ENCODE results near the gene PPM1H. TPM values are rescaled to one million over a fixed set of nuclear protein-coding genes. Genes with fewer than 3 reads are reported as not detected.

PPM1H gene
- total RNA-seq, 1 experiment from 2014 or later = 37.1 TPM

DNA sequence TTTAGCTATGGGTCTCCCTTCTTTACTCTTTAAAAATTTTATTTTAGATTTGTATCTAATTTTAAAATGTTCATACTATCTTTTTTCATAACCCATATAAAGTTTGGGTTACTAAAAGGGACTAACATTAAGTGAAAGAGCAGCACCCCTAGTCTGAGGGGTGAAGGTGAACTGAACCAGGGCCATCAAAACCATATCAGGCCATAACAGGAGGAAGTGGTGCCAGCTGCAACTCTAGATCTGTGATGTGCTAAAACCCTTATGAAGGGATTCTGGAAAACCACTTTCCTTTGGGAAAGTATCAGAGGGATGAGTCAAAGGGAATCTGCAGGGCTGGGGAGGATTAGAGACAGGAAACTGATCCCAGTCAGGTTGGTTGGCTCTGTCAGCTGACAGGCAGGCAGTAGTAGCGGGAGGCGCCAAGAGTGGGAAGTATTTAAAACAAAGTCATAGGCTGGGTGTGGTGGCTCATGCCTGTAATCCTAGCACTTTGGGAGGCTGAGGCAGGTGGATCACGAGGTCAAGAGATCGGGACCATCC, 162.5 kb downstream of the PPM1H start (continued):
- TF ChIP-seq E2F5 (CRISPR knock-in tag; IDR thresholded peaks at IDR 0.05) (no peak), ELF4 (CRISPR knock-in tag; IDR thresholded peaks at IDR 0.05; ENCODE audit: low read depth) (no peak), KAT7 (CRISPR knock-in tag; IDR thresholded peaks at IDR 0.05; ENCODE audit: borderline replicate concordance) (no peak)
- TF ChIP-seq, protein P1, sequence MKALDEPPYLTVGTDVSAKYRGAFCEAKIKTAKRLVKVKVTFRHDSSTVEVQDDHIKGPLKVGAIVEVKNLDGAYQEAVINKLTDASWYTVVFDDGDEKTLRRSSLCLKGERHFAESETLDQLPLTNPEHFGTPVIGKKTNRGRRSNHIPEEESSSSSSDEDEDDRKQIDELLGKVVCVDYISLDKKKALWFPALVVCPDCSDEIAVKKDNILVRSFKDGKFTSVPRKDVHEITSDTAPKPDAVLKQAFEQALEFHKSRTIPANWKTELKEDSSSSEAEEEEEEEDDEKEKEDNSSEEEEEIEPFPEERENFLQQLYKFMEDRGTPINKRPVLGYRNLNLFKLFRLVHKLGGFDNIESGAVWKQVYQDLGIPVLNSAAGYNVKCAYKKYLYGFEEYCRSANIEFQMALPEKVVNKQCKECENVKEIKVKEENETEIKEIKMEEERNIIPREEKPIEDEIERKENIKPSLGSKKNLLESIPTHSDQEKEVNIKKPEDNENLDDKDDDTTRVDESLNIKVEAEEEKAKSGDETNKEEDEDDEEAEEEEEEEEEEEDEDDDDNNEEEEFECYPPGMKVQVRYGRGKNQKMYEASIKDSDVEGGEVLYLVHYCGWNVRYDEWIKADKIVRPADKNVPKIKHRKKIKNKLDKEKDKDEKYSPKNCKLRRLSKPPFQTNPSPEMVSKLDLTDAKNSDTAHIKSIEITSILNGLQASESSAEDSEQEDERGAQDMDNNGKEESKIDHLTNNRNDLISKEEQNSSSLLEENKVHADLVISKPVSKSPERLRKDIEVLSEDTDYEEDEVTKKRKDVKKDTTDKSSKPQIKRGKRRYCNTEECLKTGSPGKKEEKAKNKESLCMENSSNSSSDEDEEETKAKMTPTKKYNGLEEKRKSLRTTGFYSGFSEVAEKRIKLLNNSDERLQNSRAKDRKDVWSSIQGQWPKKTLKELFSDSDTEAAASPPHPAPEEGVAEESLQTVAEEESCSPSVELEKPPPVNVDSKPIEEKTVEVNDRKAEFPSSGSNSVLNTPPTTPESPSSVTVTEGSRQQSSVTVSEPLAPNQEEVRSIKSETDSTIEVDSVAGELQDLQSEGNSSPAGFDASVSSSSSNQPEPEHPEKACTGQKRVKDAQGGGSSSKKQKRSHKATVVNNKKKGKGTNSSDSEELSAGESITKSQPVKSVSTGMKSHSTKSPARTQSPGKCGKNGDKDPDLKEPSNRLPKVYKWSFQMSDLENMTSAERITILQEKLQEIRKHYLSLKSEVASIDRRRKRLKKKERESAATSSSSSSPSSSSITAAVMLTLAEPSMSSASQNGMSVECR (CRISPR knock-in tag; IDR thresholded peaks at IDR 0.05; ENCODE audit: borderline replicate concordance) = no peak

DNA sequence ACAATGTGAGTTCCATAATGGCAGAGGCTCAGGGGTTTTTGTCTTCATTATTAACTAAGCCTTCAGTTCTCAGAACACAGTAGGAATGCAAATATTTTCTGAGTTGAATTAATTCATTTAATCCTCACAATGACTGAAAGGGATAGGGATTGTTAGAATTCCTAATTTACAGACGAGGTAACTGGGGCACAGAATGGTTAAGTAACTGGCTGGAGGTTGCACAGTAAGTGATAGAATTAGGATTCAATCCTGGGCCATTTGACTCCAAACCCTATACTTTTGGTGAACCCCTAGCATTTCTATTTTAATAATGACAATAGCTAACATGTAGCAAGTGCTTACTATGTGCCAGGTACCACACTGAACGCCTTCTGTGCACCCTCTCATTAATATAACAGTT, 163.1 kb downstream of the PPM1H start:
- CTCF ChIA-PET = interaction anchor here (0.8 to 1.0 kb wide), 2 partner anchors 28 to 190 kb away, joined by 3 to 4 read pairs; no protein-coding TSS in a partner anchor
- Mint-ChIP-seq H3K4me1 (peaks cover 33% of the 10 kb centered on the region), H3K27ac (no peak overlapping the region), H3K9me3 (no peaks in the 10 kb centered on the region), H3K4me3 (no peak overlapping the region), H3K36me3 (no peaks in the 10 kb centered on the region; the same call in 1 of the 2 replicates), H3K27me3 (ENCODE audit: low read depth) (no peaks in the 10 kb centered on the region)
- POLR2A ChIA-PET = interaction anchor here (0.6 to 0.7 kb wide), 2 partner anchors 9 to 243 kb away, joined by 4 read pairs; no protein-coding TSS in a partner anchor
- no peak for ATAC-seq
- DNase-seq (ENCODE audit: low spot score) = no peak
- TF ChIP-seq GTF2I (CRISPR knock-in tag; conservative IDR thresholded peaks at IDR 0.05) = 0 out of 2 replicates have a peak, but pooled peaks have one; percentile 15
- TF ChIP-seq, protein P2, sequence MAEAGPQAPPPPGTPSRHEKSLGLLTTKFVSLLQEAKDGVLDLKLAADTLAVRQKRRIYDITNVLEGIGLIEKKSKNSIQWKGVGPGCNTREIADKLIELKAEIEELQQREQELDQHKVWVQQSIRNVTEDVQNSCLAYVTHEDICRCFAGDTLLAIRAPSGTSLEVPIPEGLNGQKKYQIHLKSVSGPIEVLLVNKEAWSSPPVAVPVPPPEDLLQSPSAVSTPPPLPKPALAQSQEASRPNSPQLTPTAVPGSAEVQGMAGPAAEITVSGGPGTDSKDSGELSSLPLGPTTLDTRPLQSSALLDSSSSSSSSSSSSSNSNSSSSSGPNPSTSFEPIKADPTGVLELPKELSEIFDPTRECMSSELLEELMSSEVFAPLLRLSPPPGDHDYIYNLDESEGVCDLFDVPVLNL (CRISPR knock-in tag; IDR thresholded peaks at IDR 0.05; ENCODE audit: borderline replicate concordance, low read depth) = no peak
- no peak for TF ChIP-seq ATF3 (CRISPR knock-in tag; conservative IDR thresholded peaks at IDR 0.05)

DNA sequence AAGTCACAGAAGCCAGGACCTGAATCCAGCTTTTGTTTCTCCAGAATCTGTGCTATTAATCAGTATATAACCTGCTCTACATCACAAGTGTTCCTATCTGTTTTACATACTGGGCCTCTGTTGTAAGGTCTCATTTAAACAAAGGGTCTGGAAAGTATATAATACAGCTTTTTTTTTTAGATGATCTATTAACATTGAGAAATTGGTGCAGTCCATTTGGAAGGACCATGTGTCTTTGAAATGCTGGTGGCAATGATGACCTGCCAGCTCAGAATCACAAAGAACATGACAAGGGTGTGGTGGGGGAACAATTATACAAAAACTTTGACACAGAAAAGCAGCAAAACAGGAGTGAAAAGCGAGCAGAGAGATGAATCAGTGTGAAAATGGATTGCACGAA, 164.6 kb downstream of the PPM1H start:
- Mint-ChIP-seq H3K36me3 (no peaks in the 10 kb centered on the region; the same call in 1 of the 2 replicates), H3K4me3 (no peak overlapping the region), H3K9me3 (no peaks in the 10 kb centered on the region), H3K4me1 (peaks cover 33% of the 10 kb centered on the region), H3K27ac (no peak overlapping the region), H3K27me3 (ENCODE audit: low read depth) (no peaks in the 10 kb centered on the region)
- no peak for ATAC-seq
- no peak for DNase-seq (ENCODE audit: low spot score)
- ChIA-PET CTCF (interaction anchor here (1.4 to 2.0 kb wide), 3 partner anchors 24 to 333 kb away, joined by 3 to 4 read pairs (median 4); no protein-coding TSS in a partner anchor), POLR2A (interaction anchor here (0.6 kb wide), 2 partner anchors 100 to 111 kb away, joined by 3 read pairs; no protein-coding TSS in a partner anchor)
- no peak for TF ChIP-seq ZNF423 (CRISPR knock-in tag; IDR thresholded peaks at IDR 0.05)
- TF ChIP-seq, protein P2 (CRISPR knock-in tag; IDR thresholded peaks at IDR 0.05; ENCODE audit: borderline replicate concordance, low read depth) = no peak
- TF ChIP-seq, protein P3, sequence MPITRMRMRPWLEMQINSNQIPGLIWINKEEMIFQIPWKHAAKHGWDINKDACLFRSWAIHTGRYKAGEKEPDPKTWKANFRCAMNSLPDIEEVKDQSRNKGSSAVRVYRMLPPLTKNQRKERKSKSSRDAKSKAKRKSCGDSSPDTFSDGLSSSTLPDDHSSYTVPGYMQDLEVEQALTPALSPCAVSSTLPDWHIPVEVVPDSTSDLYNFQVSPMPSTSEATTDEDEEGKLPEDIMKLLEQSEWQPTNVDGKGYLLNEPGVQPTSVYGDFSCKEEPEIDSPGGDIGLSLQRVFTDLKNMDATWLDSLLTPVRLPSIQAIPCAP (CRISPR knock-in tag; IDR thresholded peaks at IDR 0.05) = no peak
- TF ChIP-seq TP53 (CRISPR knock-in tag; IDR thresholded peaks at IDR 0.05) = no peak
- TF ChIP-seq GRHL2 (CRISPR knock-in tag; IDR thresholded peaks at IDR 0.05; ENCODE audit: insufficient replicate concordance, severe bottlenecking) = no peak
- TF ChIP-seq ZNF396 (CRISPR knock-in tag; IDR thresholded peaks at IDR 0.05; ENCODE audit: borderline replicate concordance) = no peak
- TF ChIP-seq FOXP4 (CRISPR knock-in tag; IDR thresholded peaks at IDR 0.05) = no peak
- TF ChIP-seq, protein P4, sequence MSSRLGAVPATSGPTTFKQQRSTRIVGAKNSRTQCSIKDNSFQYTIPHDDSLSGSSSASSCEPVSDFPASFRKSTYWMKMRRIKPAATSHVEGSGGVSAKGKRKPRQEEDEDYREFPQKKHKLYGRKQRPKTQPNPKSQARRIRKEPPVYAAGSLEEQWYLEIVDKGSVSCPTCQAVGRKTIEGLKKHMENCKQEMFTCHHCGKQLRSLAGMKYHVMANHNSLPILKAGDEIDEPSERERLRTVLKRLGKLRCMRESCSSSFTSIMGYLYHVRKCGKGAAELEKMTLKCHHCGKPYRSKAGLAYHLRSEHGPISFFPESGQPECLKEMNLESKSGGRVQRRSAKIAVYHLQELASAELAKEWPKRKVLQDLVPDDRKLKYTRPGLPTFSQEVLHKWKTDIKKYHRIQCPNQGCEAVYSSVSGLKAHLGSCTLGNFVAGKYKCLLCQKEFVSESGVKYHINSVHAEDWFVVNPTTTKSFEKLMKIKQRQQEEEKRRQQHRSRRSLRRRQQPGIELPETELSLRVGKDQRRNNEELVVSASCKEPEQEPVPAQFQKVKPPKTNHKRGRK (CRISPR knock-in tag; IDR thresholded peaks at IDR 0.05; ENCODE audit: borderline replicate concordance) = no peak
- TF ChIP-seq ZNF121 (CRISPR knock-in tag; IDR thresholded peaks at IDR 0.05) = no peak

All from WTC11 (cell line).